Chondrocyte (in vitro differentiated cells): Measurements from ENCODE around the gene MRPL14. TPM values are rescaled to one million over a fixed set of nuclear protein-coding genes. Genes with fewer than 3 reads are reported as not detected.

ENCODE experiments used
- DNase-seq: peaks from one replicate; pipeline ENCODE4 v3.0.0; 2021; ENCODE audit warnings: mixed read lengths, low spot score
- H3K27ac Mint-ChIP-seq: one replicate; pipeline ENCODE4 v1.8.0; 2021; ENCODE audit warnings: mild to moderate bottlenecking, moderate library complexity, mixed read lengths; ENCODE audit not compliant: unreplicated experiment
- H3K27me3 Mint-ChIP-seq: 2 replicates; pipeline ENCODE4 v1.8.0; 2021; ENCODE audit warnings: low read depth, mixed read lengths
- H3K36me3 Mint-ChIP-seq: 2 replicates; pipeline ENCODE4 v1.8.0; 2021; ENCODE audit warnings: low read depth, mixed read lengths
- H3K4me1 Mint-ChIP-seq: 2 replicates; pipeline ENCODE4 v1.8.0; 2021; ENCODE audit warnings: low read depth, mild to moderate bottlenecking, mixed read lengths
- H3K4me3 Mint-ChIP-seq: one replicate; pipeline ENCODE4 v1.8.0; 2021; ENCODE audit warnings: mild to moderate bottlenecking, moderate library complexity, mixed read lengths; ENCODE audit not compliant: unreplicated experiment
- H3K9me3 Mint-ChIP-seq: 2 replicates; pipeline ENCODE4 v1.8.0; 2021; ENCODE audit warnings: low read depth, mixed read lengths
- CTCF ChIP-seq: fragments of 200-600 bp; sonication (generic); IDR thresholded peaks from 2 replicates; pipeline ENCODE4 v1.5.0; 2021; ENCODE audit warnings: antibody characterized with exemption, mild to moderate bottlenecking, moderate library complexity
- total RNA-seq: library from RNA; stranded (reverse); gene quantifications from 3 replicates; pipeline ENCODE4 v1.2.1, GENCODE V29; 2021

The MRPL14 gene
- total RNA-seq, 1 donor from 2014 or later, result 35.1 TPM

GRCh38 chr6:44064948-44065272, 62.3 kb downstream of the MRPL14 start:
- DNase-seq, result no peak
- Mint-ChIP-seq H3K36me3 (peaks cover 2% of the 10 kb centered on the region), H3K27me3 (no peaks in the 10 kb centered on the region), H3K27ac (peak overlapping the region; percentile 61), H3K4me1 (peaks cover 46% of the 10 kb centered on the region), H3K4me3 (no peak overlapping the region), H3K9me3 (peaks cover 3% of the 10 kb centered on the region)
- no peak for TF ChIP-seq CTCF

- H3K4me1 Mint-ChIP-seq, result peaks cover 46% of the 10 kb centered on the region
- H3K36me3 Mint-ChIP-seq, result peaks cover 2% of the 10 kb centered on the region
Measured at GRCh38 chr6:44064089-44064947, 62.9 kb downstream of the MRPL14 start.

GRCh38 chr6:44063561-44064059, 63.6 kb downstream of the MRPL14 start:
- Mint-ChIP-seq H3K4me3 (no peak overlapping the region), H3K9me3 (peaks cover 5% of the 10 kb centered on the region), H3K36me3 (peaks cover 2% of the 10 kb centered on the region), H3K4me1 (peaks cover 45% of the 10 kb centered on the region), H3K27me3 (no peaks in the 10 kb centered on the region), H3K27ac (no peak overlapping the region)
- no peak for DNase-seq
- no peak for TF ChIP-seq CTCF

More at GRCh38 chr6:44064089-44064947, 62.9 kb downstream of the MRPL14 start:
- Mint-ChIP-seq H3K27me3 (no peaks in the 10 kb centered on the region), H3K4me3 (no peak overlapping the region), H3K27ac (peak overlapping the region; percentile 61), H3K9me3 (peaks cover 5% of the 10 kb centered on the region)
- DNase-seq, result no peak
- no peak for TF ChIP-seq CTCF

Other genes starting within 250 kb of the MRPL14 start
- gene TMEM63B, start 102 bp upstream of the MRPL14 start, total RNA-seq, result 36.2 to 40.7 TPM (median 40.3 TPM) in 3 replicates
- 0.07 TPM in 1 of 3 replicates, not detected in the others for gene CAPN11, start 31.4 kb upstream of the MRPL14 start, total RNA-seq
- gene MYMX, start 89.5 kb upstream of the MRPL14 start, total RNA-seq, result not detected in 3 replicates
- 161 to 231 TPM (median 221 TPM) in 3 replicates for gene SLC29A1, start 96.1 kb upstream of the MRPL14 start, total RNA-seq
- gene HSP90AB1, start 119.6 kb upstream of the MRPL14 start, total RNA-seq, result 508 to 805 TPM (median 512 TPM) in 3 replicates
- 71.5 to 83.1 TPM (median 75.7 TPM) in 3 replicates for gene SLC35B2, start 130.1 kb upstream of the MRPL14 start, total RNA-seq
- gene NFKBIE, start 138.1 kb upstream of the MRPL14 start, total RNA-seq, result 3.0 to 7.0 TPM (median 6.2 TPM) in 3 replicates
- gene TMEM151B, start 143.0 kb upstream of the MRPL14 start, total RNA-seq, result 0.05 TPM in 1 of 3 replicates, not detected in the others
- gene AARS2, start 185.9 kb upstream of the MRPL14 start, total RNA-seq, result 7.9 to 14.9 TPM (median 8.6 TPM) in 3 replicates
- gene SPATS1, start 215.2 kb upstream of the MRPL14 start, total RNA-seq, result not detected in 3 replicates